ENCODE data around the gene HMGXB3.

Gene HMGXB3

GRCh38 chr5:150016537-150016936 lies 16.0 kb downstream of the HMGXB3 start:
- TF ChIP-seq FOXP2 (optimal IDR thresholded peaks at IDR 0.05; ENCODE audit: borderline replicate concordance, extremely low read depth, extremely low read length, insufficient read depth) (no peak), POLR2AphosphoS5 (IDR thresholded peaks at IDR 0.05; ENCODE audit: low read depth, low read length) (no peak), TAF1 (IDR thresholded peaks at IDR 0.05; ENCODE audit: borderline replicate concordance, insufficient read depth, low read length) (no peak), SIN3A (IDR thresholded peaks at IDR 0.05; ENCODE audit: borderline replicate concordance, insufficient read depth, low read length) (no peak)
- TF ChIP-seq, protein P1, sequence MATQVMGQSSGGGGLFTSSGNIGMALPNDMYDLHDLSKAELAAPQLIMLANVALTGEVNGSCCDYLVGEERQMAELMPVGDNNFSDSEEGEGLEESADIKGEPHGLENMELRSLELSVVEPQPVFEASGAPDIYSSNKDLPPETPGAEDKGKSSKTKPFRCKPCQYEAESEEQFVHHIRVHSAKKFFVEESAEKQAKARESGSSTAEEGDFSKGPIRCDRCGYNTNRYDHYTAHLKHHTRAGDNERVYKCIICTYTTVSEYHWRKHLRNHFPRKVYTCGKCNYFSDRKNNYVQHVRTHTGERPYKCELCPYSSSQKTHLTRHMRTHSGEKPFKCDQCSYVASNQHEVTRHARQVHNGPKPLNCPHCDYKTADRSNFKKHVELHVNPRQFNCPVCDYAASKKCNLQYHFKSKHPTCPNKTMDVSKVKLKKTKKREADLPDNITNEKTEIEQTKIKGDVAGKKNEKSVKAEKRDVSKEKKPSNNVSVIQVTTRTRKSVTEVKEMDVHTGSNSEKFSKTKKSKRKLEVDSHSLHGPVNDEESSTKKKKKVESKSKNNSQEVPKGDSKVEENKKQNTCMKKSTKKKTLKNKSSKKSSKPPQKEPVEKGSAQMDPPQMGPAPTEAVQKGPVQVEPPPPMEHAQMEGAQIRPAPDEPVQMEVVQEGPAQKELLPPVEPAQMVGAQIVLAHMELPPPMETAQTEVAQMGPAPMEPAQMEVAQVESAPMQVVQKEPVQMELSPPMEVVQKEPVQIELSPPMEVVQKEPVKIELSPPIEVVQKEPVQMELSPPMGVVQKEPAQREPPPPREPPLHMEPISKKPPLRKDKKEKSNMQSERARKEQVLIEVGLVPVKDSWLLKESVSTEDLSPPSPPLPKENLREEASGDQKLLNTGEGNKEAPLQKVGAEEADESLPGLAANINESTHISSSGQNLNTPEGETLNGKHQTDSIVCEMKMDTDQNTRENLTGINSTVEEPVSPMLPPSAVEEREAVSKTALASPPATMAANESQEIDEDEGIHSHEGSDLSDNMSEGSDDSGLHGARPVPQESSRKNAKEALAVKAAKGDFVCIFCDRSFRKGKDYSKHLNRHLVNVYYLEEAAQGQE (IDR thresholded peaks at IDR 0.05; ENCODE audit: insufficient read depth in 1 of 2, low read depth in 2 of 2, low read length in 2 of 2): no peak

DNA sequence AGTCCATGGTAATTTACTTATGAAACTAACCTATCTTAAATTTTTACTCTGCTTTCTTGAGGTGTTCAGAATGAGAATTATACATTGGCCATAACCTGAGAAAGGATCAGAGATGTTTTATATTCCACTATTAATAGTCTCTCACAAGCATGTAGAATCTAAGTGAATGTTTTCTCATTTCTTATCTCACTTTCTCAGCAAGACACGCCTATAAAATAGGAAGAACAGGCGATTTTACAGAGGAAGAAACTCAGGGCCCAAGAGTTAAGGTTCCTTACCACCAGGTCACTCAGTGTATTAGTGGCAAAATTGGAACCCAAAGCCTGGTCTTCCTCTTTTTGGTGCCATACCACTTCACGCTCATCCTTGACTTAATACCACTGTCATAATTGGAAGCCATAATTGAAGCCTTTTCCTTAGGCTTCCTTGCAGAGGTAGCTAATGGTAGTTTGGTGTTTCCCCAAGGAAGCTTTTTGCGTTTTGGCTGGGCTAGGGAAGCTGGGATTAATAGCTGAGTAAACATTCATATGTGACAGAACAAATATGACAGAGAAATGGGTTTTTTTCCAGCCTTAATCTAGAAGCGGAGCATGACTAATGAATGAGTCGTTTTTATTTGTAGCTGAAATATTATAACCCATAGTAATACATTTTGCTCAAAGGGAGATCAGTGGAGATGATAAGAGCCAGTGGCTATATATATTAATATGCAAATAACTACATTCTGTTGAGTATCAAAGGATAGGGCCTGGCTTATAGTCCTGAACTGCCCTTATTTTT lies 16.9 kb downstream of the HMGXB3 start:
- TF ChIP-seq SIN3A (IDR thresholded peaks at IDR 0.05; ENCODE audit: borderline replicate concordance, insufficient read depth, low read length) (no peak), TAF1 (IDR thresholded peaks at IDR 0.05; ENCODE audit: borderline replicate concordance, insufficient read depth, low read length) (no peak)

DNA sequence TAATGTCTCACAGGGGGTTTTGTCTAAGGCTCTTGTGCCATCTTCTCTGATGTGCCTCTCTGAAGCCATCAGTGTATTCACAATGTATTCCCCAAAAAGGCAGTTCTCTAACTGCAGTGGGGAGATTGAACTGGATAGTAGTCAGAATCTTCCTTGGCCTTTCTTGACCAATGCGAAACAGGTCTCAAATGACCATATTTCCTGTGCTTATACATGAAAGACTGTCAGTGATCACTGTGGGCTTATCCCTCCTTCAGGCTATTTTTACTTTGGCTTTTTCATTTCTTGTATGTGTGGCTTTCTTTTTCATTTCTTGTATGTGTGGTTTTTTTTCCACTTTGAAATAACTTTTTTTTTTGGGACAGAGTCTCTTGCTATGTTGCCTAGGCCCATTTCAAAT lies 19.7 kb downstream of the HMGXB3 start:
- TF ChIP-seq SIN3A (IDR thresholded peaks at IDR 0.05; ENCODE audit: borderline replicate concordance, insufficient read depth, low read length) (no peak), TAF1 (IDR thresholded peaks at IDR 0.05; ENCODE audit: borderline replicate concordance, insufficient read depth, low read length) (no peak), FOXP2 (optimal IDR thresholded peaks at IDR 0.05; ENCODE audit: borderline replicate concordance, extremely low read depth, extremely low read length, insufficient read depth) (no peak), POLR2AphosphoS5 (IDR thresholded peaks at IDR 0.05; ENCODE audit: low read depth, low read length) (no peak)
- TF ChIP-seq, protein P1 (IDR thresholded peaks at IDR 0.05; ENCODE audit: insufficient read depth in 1 of 2, low read depth in 2 of 2, low read length in 2 of 2): no peak

GRCh38 chr5:150021491-150022157 lies 21.1 kb downstream of the HMGXB3 start:
- no peak for TF ChIP-seq TAF1 (IDR thresholded peaks at IDR 0.05; ENCODE audit: borderline replicate concordance, insufficient read depth, low read length)
- TF ChIP-seq SIN3A (IDR thresholded peaks at IDR 0.05; ENCODE audit: borderline replicate concordance, insufficient read depth, low read length): no peak
- TF ChIP-seq, protein P1 (IDR thresholded peaks at IDR 0.05; ENCODE audit: insufficient read depth in 1 of 2, low read depth in 2 of 2, low read length in 2 of 2): no peak
- TF ChIP-seq POLR2AphosphoS5 (IDR thresholded peaks at IDR 0.05; ENCODE audit: low read depth, low read length): no peak
- no peak for TF ChIP-seq FOXP2 (optimal IDR thresholded peaks at IDR 0.05; ENCODE audit: borderline replicate concordance, extremely low read depth, extremely low read length, insufficient read depth)

- no peak for TF ChIP-seq TAF1 (IDR thresholded peaks at IDR 0.05; ENCODE audit: borderline replicate concordance, insufficient read depth, low read length)
- TF ChIP-seq FOXP2 (optimal IDR thresholded peaks at IDR 0.05; ENCODE audit: borderline replicate concordance, extremely low read depth, extremely low read length, insufficient read depth): no peak
- TF ChIP-seq, protein P1 (IDR thresholded peaks at IDR 0.05; ENCODE audit: insufficient read depth in 1 of 2, low read depth in 2 of 2, low read length in 2 of 2): no peak
Observed at GRCh38 chr5:150022158-150022531, 21.6 kb downstream of the HMGXB3 start.

Measured in PFSK-1 (cell line).